ENCODE measurements around the gene OTUD4. TPM values are rescaled to one million over a fixed set of nuclear protein-coding genes. Genes with fewer than 3 reads are reported as not detected.

OTUD4 gene
- total and polyA plus RNA-seq, 2 donors (not counting 3 experiments of a cell fraction or from before 2014, with no cell fraction given): 12.6 to 40.9 TPM

GRCh38 chr4:145107126-145107525 lies 73.3 kb downstream of the OTUD4 start:
- Histone ChIP-seq H3K36me3 (ENCODE audit: control insufficient read depth in 2 of 2, extremely low read depth in 1 of 2, insufficient read depth in 2 of 2, low read length in 2 of 2) (peaks cover 6 to 43% of the 10 kb centered on the region in 2 experiments), H2AFZ (ENCODE audit: low read depth, low read length) (no peak overlapping the region), H4K20me1 (replicated peaks; ENCODE audit: control insufficient read depth, extremely low read depth, insufficient read depth, low read length) (peaks cover 6% of the 10 kb centered on the region), H3K4me1 (ENCODE audit: control insufficient read depth, extremely low read depth, insufficient read depth, low read length) (peaks cover 22% of the 10 kb centered on the region), H3K79me2 (ENCODE audit: control insufficient read depth, insufficient read depth, low read length) (peaks cover 59% of the 10 kb centered on the region), H3K27ac (ENCODE audit: insufficient read depth, low read depth, low read length) (peak overlapping the region; percentile 11), H3K9me3 (replicated peaks; ENCODE audit: control insufficient read depth, insufficient read depth, low read length) (no peaks in the 10 kb centered on the region), H3K9ac (replicated peaks; ENCODE audit: extremely low read depth, insufficient read depth, low read length) (no peak overlapping the region), H3K27me3 (ENCODE audit: control insufficient read depth in 2 of 2, insufficient read depth in 2 of 2, low read length in 2 of 2) (no peaks in the 10 kb centered on the region), H3K9me1 (replicated peaks; ENCODE audit: control insufficient read depth, extremely low read depth, insufficient read depth, low read length) (no peaks in the 10 kb centered on the region), H3K4me2 (ENCODE audit: insufficient read depth, low read length) (peak overlapping the region; percentile 27), H3K4me3 (replicated peaks in 1 of 3; ENCODE audit: insufficient read depth in 1 of 3, low read depth in 1 of 3, low read length in 3 of 3) (no peak overlapping the region)
- no TSS peak for BruUV-seq (replicated peaks)
- intact Hi-C loops (cut with micrococcal nuclease) (loop anchor here (1.0 kb wide), 1 partner anchor 9 kb away; the partner anchor contains the start of genes ABCE1 and ANAPC10), dilution Hi-C loops (cut with MboI; ENCODE audit: extremely low pct_ligation_motif_present, low sequenced_read_pairs) (no loop called here)
- TF ChIP-seq MYC (IDR thresholded peaks at IDR 0.05; ENCODE audit: low read depth, low read length) (no peak), EZH2 (IDR thresholded peaks at IDR 0.05; ENCODE audit: borderline replicate concordance, low read depth, low read length, severe bottlenecking) (no peak)
- no peak for FAIRE-seq
- DNase-seq (ENCODE audit: low read depth, low spot score): peak; percentile 51
- POLR2A ChIA-PET: no interaction called here
- CTCF ChIA-PET: interaction anchor here (0.9 to 1.3 kb wide), 2 partner anchors 12 to 445 kb away, joined by 3 to 5 read pairs; no protein-coding TSS in a partner anchor

GRCh38 chr4:145103496-145103895 lies 76.9 kb downstream of the OTUD4 start:
- BruUV-seq (replicated peaks): no TSS peak
- POLR2A ChIA-PET: interaction anchor here (0.7 kb wide), 1 partner anchor 17 kb away, joined by 3 read pairs; no protein-coding TSS in a partner anchor
- TF ChIP-seq POLR2A (IDR thresholded peaks at IDR 0.05; ENCODE audit: low read depth, low read length) (no peak), JUN (IDR thresholded peaks at IDR 0.05; ENCODE audit: borderline replicate concordance, insufficient read depth, insufficient read length, low read depth) (no peak)
- no peak overlapping the region for H3K9ac ChIP-seq (replicated peaks; ENCODE audit: extremely low read depth, insufficient read depth, low read length)
- peaks cover 49% of the 10 kb centered on the region for H3K4me1 ChIP-seq (ENCODE audit: control insufficient read depth, extremely low read depth, insufficient read depth, low read length)
- no peaks in the 10 kb centered on the region for H3K9me1 ChIP-seq (replicated peaks; ENCODE audit: control insufficient read depth, extremely low read depth, insufficient read depth, low read length)
- peaks cover 86% of the 10 kb centered on the region for H3K79me2 ChIP-seq (ENCODE audit: control insufficient read depth, insufficient read depth, low read length)
- DNase-seq (ENCODE audit: low read depth, low spot score) (no peak), FAIRE-seq (no peak)
- no peak overlapping the region for H3K4me3 ChIP-seq (replicated peaks in 1 of 3; ENCODE audit: insufficient read depth in 1 of 3, low read depth in 1 of 3, low read length in 3 of 3)
- intact Hi-C loops (cut with micrococcal nuclease) (no loop called here), dilution Hi-C loops (cut with MboI; ENCODE audit: extremely low pct_ligation_motif_present, low sequenced_read_pairs) (no loop called here)
- CTCF ChIA-PET: interaction anchor here (1.5 kb wide), 1 partner anchor 16 kb away, joined by 4 read pairs; no protein-coding TSS in a partner anchor
- no peak overlapping the region for H3K4me2 ChIP-seq (ENCODE audit: insufficient read depth, low read length)
- no peak overlapping the region for H3K27ac ChIP-seq (ENCODE audit: insufficient read depth, low read depth, low read length)
- H4K20me1 ChIP-seq (replicated peaks; ENCODE audit: control insufficient read depth, extremely low read depth, insufficient read depth, low read length): peaks cover 6% of the 10 kb centered on the region
- no peaks in the 10 kb centered on the region for H3K27me3 ChIP-seq (ENCODE audit: control insufficient read depth in 2 of 2, insufficient read depth in 2 of 2, low read length in 2 of 2)
- H3K9me3 ChIP-seq (replicated peaks; ENCODE audit: control insufficient read depth, insufficient read depth, low read length): no peaks in the 10 kb centered on the region
- no peak overlapping the region for H2AFZ ChIP-seq (ENCODE audit: low read depth, low read length)
- peaks cover 3 to 19% of the 10 kb centered on the region in 2 experiments for H3K36me3 ChIP-seq (ENCODE audit: control insufficient read depth in 2 of 2, extremely low read depth in 1 of 2, insufficient read depth in 2 of 2, low read length in 2 of 2)

All from endothelial cell of umbilical vein (primary cell).